PC-3 (cell line): ENCODE measurements around the gene ENKD1. TPM values are rescaled to one million over a fixed set of nuclear protein-coding genes. Genes with fewer than 3 reads are reported as not detected.

ENCODE experiments used
- ATAC-seq: fragments of 200-7000 bp; cut with Tn5 transposase; 2 replicates; pipeline ENCODE4 v1.9.1; 2020; ENCODE audit warnings: mild to moderate bottlenecking, moderate library complexity
- BruUV-seq: library from RNA; stranded (reverse); fragments of 400-500 nt; replicated peaks from 2 replicates; lab custom pipeline; 2021; lab: Mats Ljungman, UMichigan
- CTCF ChIA-PET: fragments of 300-600 bp; sonication (Branson Sonifier 250); formaldehyde crosslinking; loops from one replicate; lab custom pipeline; 2022; ENCODE audit warnings: antibody characterized with exemption; lab: Charles Lee
- POLR2A ChIA-PET: fragments of 300-600 bp; sonication (Branson Sonifier 250); formaldehyde crosslinking; loops from one replicate; lab custom pipeline; 2022; ENCODE audit warnings: antibody characterized with exemption; ENCODE audit not compliant: unreplicated experiment; lab: Charles Lee
- DNase-seq: peaks from one replicate; pipeline ENCODE4 v3.0.0-alpha.2; 2015
- H2AFZ ChIP-seq: fragments of 300-600 bp; sonication (generic); 2 replicates; pipeline ENCODE4 v1.6.0; 2016; ENCODE audit warnings: antibody characterized with exemption, low read length
- H3F3A ChIP-seq: fragments of 300-600 bp; sonication (generic); one replicate; pipeline ENCODE4 v1.6.0; 2017; ENCODE audit warnings: antibody characterized with exemption, low read length, control low read depth, mild to moderate bottlenecking; ENCODE audit not compliant: unreplicated experiment
- H3K27ac ChIP-seq: fragments of 300-600 bp; sonication (generic); 2 replicates; pipeline ENCODE4 v1.5.1; 2016; ENCODE audit warnings: mild to moderate bottlenecking, low read length
- H3K27me3 ChIP-seq: fragments of 300-600 bp; sonication (generic); 2 replicates; pipeline ENCODE4 v1.6.1; 2016; ENCODE audit warnings: low read length, mixed read lengths
- H3K36me3 ChIP-seq: fragments of 300-600 bp; sonication (generic); 2 replicates; pipeline ENCODE4 v1.6.1; 2016; ENCODE audit warnings: low read depth, mixed run types, low read length, mixed read lengths
- H3K4me1 ChIP-seq: fragments of 300-600 bp; sonication (generic); 2 replicates; pipeline ENCODE4 v1.5.1; 2016; ENCODE audit warnings: low read length; ENCODE audit not compliant: insufficient read depth
- H3K4me2 ChIP-seq: fragments of 300-600 bp; sonication (generic); 2 replicates; pipeline ENCODE4 v1.6.0; 2016; ENCODE audit warnings: low read length
- H3K4me3 ChIP-seq: fragments of 300-600 bp; sonication (generic); 2 replicates; pipeline ENCODE4 v1.5.1; 2016; ENCODE audit warnings: mild to moderate bottlenecking, low read length, mixed read lengths
- H3K79me2 ChIP-seq: fragments of 300-600 bp; sonication (generic); 2 replicates; pipeline ENCODE4 v1.6.1; 2017; ENCODE audit warnings: low read length, mixed read lengths
- H3K9ac ChIP-seq: fragments of 300-600 bp; sonication (generic); 2 replicates; pipeline ENCODE4 v1.6.0; 2016; ENCODE audit warnings: mild to moderate bottlenecking, low read length
- H3K9me2 ChIP-seq: fragments of 300-600 bp; sonication (generic); replicated peaks from 2 replicates; pipeline ENCODE4 v1.6.1; 2016; ENCODE audit warnings: mixed run types, low read length, mixed read lengths
- H3K9me3 ChIP-seq: fragments of 300-600 bp; sonication (generic); 2 replicates; pipeline ENCODE4 v1.6.1; 2016; ENCODE audit warnings: low read length, mixed read lengths
- H4K20me1 ChIP-seq: fragments of 300-600 bp; sonication (generic); 2 replicates; pipeline ENCODE4 v1.6.1; 2016; ENCODE audit warnings: low read length, mixed read lengths
- CTCF ChIP-seq: fragments of 300-600 bp; sonication (generic); conservative IDR thresholded peaks from 2 replicates; pipeline ENCODE4 v1.5.1; 2017; ENCODE audit warnings: antibody characterized with exemption, low read depth, mild to moderate bottlenecking, low read length
- EZH2 ChIP-seq: fragments of 300-600 bp; sonication (generic); IDR thresholded peaks from one replicate; pipeline ENCODE4 v1.6.1; 2017; ENCODE audit warnings: antibody characterized with exemption, mild to moderate bottlenecking, low read length; ENCODE audit not compliant: unreplicated experiment
- EZH2phosphoT487 ChIP-seq: fragments of 300-600 bp; sonication (generic); IDR thresholded peaks from 2 replicates; pipeline ENCODE4 v1.6.1; 2018; ENCODE audit warnings: mild to moderate bottlenecking, antibody characterized with exemption, low read length, borderline replicate concordance
- intact Hi-C: fragments of 100-400 bp; cut with micrococcal nuclease; formaldehyde crosslinking; loops from 2 replicates; pipeline ENCODE4 v1.9.0; 2023
- total RNA-seq: library from RNA; depleted of rRNA; stranded (reverse); fragments of >200 nt; gene quantifications from 2 replicates; pipeline ENCODE4 v1.2.3, GENCODE V29; 2014

Gene ENKD1
- total RNA-seq, 1 experiment from 2014 or later = 19.4 TPM

- no peak overlapping the region for H2AFZ ChIP-seq
- H3K27me3 ChIP-seq = no peaks in the 10 kb centered on the region
- ChIA-PET CTCF (no interaction called here), POLR2A (no interaction called here)
- DNase-seq = no peak
- H3K27ac ChIP-seq = no peak overlapping the region
- no peaks in the 10 kb centered on the region for H3K9me3 ChIP-seq
- no peak overlapping the region for H3K9ac ChIP-seq
- peaks cover 11% of the 10 kb centered on the region; the same call in 1 of the 2 replicates for H4K20me1 ChIP-seq
- no peaks in the 10 kb centered on the region for H3K36me3 ChIP-seq
- ATAC-seq = no peak
- H3K4me2 ChIP-seq = no peak overlapping the region
- intact Hi-C loops = no loop called here
- H3K4me1 ChIP-seq = peaks cover 5% of the 10 kb centered on the region; the same call in 1 of the 2 replicates
- H3K4me3 ChIP-seq = no peak overlapping the region
- no peaks in the 10 kb centered on the region for H3K9me2 ChIP-seq
- no TSS peak for BruUV-seq
- peaks cover 37% of the 10 kb centered on the region for H3K79me2 ChIP-seq
- TF ChIP-seq EZH2 (no peak), EZH2phosphoT487 (no peak), CTCF (no peak)
- no peaks in the 10 kb centered on the region for H3F3A ChIP-seq
These were observed 40.7 kb upstream of the ENKD1 start for GRCh38 chr16:67707210-67707609.

GRCh38 chr16:67704110-67704509 lies 37.6 kb upstream of the ENKD1 start:
- Histone ChIP-seq H3K4me1 (peaks cover 5% of the 10 kb centered on the region; the same call in 1 of the 2 replicates), H3K9ac (no peak overlapping the region), H3K36me3 (0 out of 2 replicates have a peak, but pooled peaks cover 3% of the 10 kb centered on the region), H3K9me3 (no peaks in the 10 kb centered on the region), H3F3A (no peaks in the 10 kb centered on the region), H3K27me3 (no peaks in the 10 kb centered on the region), H3K4me2 (no peak overlapping the region), H4K20me1 (peaks cover 6% of the 10 kb centered on the region; the same call in 1 of the 2 replicates), H3K9me2 (no peaks in the 10 kb centered on the region), H3K4me3 (no peak overlapping the region), H3K79me2 (peaks cover 34% of the 10 kb centered on the region), H3K27ac (no peak overlapping the region), H2AFZ (no peak overlapping the region)
- ChIA-PET POLR2A (no interaction called here), CTCF (interaction anchor here (0.6 kb wide), 1 partner anchor 717 kb away, joined by 3 read pairs; no protein-coding TSS in a partner anchor)
- ATAC-seq (no peak), DNase-seq (no peak)
- no peak for TF ChIP-seq EZH2
- no peak for TF ChIP-seq EZH2phosphoT487
- no peak for TF ChIP-seq CTCF
- BruUV-seq = no TSS peak
- intact Hi-C loops = no loop called here

GRCh38 chr16:67703626-67704025 lies 37.1 kb upstream of the ENKD1 start:
- ATAC-seq (no peak), DNase-seq (no peak)
- Histone ChIP-seq H3F3A (no peaks in the 10 kb centered on the region), H3K36me3 (0 out of 2 replicates have a peak, but pooled peaks cover 3% of the 10 kb centered on the region), H3K4me2 (no peak overlapping the region), H3K4me1 (peaks cover 5% of the 10 kb centered on the region; the same call in 1 of the 2 replicates), H3K9ac (no peak overlapping the region), H3K4me3 (no peak overlapping the region), H3K9me3 (no peaks in the 10 kb centered on the region), H3K27me3 (no peaks in the 10 kb centered on the region), H3K9me2 (no peaks in the 10 kb centered on the region), H3K79me2 (peaks cover 34% of the 10 kb centered on the region), H3K27ac (no peak overlapping the region), H4K20me1 (peaks cover 3% of the 10 kb centered on the region; the same call in 1 of the 2 replicates), H2AFZ (no peak overlapping the region)
- ChIA-PET CTCF (no interaction called here), POLR2A (no interaction called here)
- no peak for TF ChIP-seq EZH2phosphoT487
- no peak for TF ChIP-seq EZH2
- TF ChIP-seq CTCF = no peak
- intact Hi-C loops = no loop called here
- no TSS peak for BruUV-seq
